Duodenal mucosa (tissue), 2 donors: ENCODE results near the gene GOLGA5.

Experiments
- H3K27ac ChIP-seq: one replicate; pipeline ENCODE4 v1.7.0; 2013; ENCODE audit warnings: low read depth, low read length
- H3K27me3 ChIP-seq, 2 donors: one replicate each; pipeline ENCODE4 v1.7.0; 2013; ENCODE audit warnings: low read length in 2 of 2, control low read depth in 1 of 2; ENCODE audit not compliant: insufficient read depth in 2 of 2, control insufficient read depth in 1 of 2
- H3K36me3 ChIP-seq, 2 donors: one replicate each; pipeline ENCODE4 v1.7.0; 2013; ENCODE audit warnings: low read length in 2 of 2, control low read depth in 1 of 2; ENCODE audit not compliant: insufficient read depth in 2 of 2, control insufficient read depth in 1 of 2
- H3K4me1 ChIP-seq, 2 donors: one replicate each; pipeline ENCODE4 v1.7.0; 2013; ENCODE audit warnings: low read length in 2 of 2, control low read depth in 1 of 2; ENCODE audit not compliant: insufficient read depth in 2 of 2, control insufficient read depth in 1 of 2
- H3K4me3 ChIP-seq, 2 donors: one replicate each; pipeline ENCODE4 v1.7.0; 2013; ENCODE audit warnings: low read length in 2 of 2, low read depth in 1 of 2
- H3K9ac ChIP-seq, 2 donors: one replicate each; pipeline ENCODE4 v1.7.0; 2013; ENCODE audit warnings: low read length in 2 of 2, low read depth in 1 of 2
- H3K9me3 ChIP-seq, 2 donors: one replicate each; pipeline ENCODE4 v1.7.0; 2013; ENCODE audit warnings: low read length in 2 of 2, control low read depth in 1 of 2; ENCODE audit not compliant: control insufficient read depth in 1 of 2

GOLGA5 gene

DNA sequence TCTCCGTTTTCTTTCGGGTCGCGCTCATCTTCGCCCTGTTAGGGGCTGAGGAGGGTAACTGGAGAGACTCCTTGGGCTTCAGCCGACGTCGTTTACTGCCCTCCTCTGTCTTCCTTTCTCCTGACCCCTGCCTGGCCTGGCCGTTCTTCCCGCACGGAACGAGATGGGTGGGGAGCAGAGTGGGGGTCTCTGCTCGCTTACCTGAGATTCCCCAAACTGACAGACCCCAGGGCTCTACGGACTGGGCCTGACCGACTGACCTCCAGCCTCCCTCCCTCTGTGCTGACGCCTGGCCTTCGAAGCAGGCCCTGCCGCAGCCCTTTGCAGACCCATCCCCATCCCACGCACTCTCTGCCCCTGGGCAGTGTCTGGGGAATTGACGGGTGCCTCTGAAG lies 439 bp downstream of the GOLGA5 start:
- Histone ChIP-seq H3K27ac (peak overlapping the region; percentile 87), H3K36me3 (peaks cover 5 to 20% of the 10 kb centered on the region in 2 donors), H3K4me1 (peaks cover 19% of the 10 kb centered on the region in 2 donors), H3K9ac (peak overlapping the region; percentile 80 to 98), H3K4me3 (peak overlapping the region; percentile 84 to 97), H3K27me3 (no peaks in the 10 kb centered on the region), H3K9me3 (peaks cover 2% of the 10 kb centered on the region in 2 donors)

DNA sequence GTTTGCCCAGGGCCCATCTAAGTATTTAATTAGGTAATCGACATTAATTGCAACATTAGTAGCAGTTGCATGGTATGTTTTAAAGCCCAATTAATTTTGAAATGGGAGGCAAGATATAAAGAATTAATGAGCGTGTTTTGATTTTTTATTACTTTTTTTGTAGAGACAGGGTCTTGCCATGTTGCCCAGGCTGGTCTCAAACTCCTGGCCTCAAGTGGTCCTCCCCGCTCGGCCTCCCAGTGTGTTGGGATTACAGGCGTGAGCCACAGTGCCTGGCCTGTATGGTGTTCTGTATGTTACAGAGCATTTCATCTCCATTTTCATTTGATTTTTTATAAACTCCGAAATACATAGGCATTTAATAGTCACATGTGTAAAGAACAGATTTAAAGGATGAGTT lies 856 bp downstream of the GOLGA5 start:
- Histone ChIP-seq H3K4me1 (peaks cover 19 to 20% of the 10 kb centered on the region in 2 donors), H3K27me3 (no peaks in the 10 kb centered on the region), H3K27ac (no peak overlapping the region), H3K9ac (peak overlapping the region; percentile 80 to 98), H3K36me3 (peaks cover 5 to 20% of the 10 kb centered on the region in 2 donors), H3K4me3 (peak overlapping the region; percentile 84 to 97), H3K9me3 (no peaks in the 10 kb centered on the region)

DNA sequence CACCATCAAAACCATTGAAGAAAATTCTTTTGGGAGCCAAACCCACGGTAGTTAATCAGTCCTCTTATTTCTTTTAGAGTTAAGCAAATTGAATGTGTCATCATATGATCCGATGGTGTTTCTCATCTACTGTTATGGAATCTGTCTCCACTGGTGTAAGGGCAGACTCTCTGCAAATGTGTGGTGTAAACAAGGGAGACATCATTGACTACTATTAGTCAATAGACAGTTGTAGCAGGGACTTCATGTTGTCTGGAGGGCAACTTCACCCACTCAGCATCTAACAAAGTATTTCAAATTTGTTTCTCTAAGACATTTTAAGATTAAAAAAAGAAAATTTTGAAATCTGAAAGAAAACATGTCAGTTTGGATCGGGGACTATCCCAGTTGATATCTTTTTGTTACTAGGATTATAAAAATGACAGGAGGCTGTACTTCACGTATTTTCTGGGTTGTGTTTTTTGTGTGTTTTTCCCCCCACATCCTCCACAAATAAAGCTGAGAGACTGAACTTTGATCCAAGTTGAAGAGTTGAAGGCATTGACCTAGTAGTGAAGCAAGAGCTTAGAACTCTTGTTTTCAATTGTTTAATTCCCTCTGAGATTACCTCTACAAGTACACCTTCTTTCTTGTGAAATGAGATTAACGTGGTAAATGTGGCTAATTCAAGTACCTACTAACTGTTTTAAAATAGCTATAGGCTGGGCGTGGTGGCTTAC lies 4.0 kb downstream of the GOLGA5 start:
- Histone ChIP-seq H3K4me3 (no peak overlapping the region), H3K4me1 (peaks cover 30 to 34% of the 10 kb centered on the region in 2 donors), H3K36me3 (peaks cover 5 to 22% of the 10 kb centered on the region in 2 donors), H3K9ac (no peak overlapping the region), H3K9me3 (no peaks in the 10 kb centered on the region), H3K27ac (no peak overlapping the region), H3K27me3 (no peaks in the 10 kb centered on the region)

DNA sequence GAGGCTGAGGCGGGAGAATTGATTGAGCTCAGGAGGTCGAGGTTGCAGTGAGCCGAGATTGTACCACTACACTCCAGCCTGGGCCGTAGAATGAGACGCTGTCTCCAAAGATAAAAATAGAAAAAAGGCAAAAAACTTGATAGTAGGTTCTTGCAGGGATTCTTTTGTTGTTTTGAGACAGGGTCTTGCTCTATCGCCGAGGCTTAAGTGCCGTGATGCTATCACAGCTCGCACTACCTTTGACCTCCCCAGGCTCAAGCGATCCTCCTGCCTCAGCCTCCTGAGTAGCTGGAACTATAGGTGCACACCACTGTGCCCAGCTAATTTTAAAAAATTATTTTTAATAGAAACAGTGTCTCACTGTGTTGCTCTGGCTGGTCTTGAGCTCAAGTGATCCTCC lies 4.7 kb downstream of the GOLGA5 start:
- Histone ChIP-seq H3K9me3 (no peaks in the 10 kb centered on the region), H3K9ac (no peak overlapping the region), H3K4me1 (peaks cover 24 to 29% of the 10 kb centered on the region in 2 donors), H3K27ac (no peak overlapping the region), H3K4me3 (no peak overlapping the region), H3K36me3 (peaks cover 5 to 25% of the 10 kb centered on the region in 2 donors), H3K27me3 (no peaks in the 10 kb centered on the region)

DNA sequence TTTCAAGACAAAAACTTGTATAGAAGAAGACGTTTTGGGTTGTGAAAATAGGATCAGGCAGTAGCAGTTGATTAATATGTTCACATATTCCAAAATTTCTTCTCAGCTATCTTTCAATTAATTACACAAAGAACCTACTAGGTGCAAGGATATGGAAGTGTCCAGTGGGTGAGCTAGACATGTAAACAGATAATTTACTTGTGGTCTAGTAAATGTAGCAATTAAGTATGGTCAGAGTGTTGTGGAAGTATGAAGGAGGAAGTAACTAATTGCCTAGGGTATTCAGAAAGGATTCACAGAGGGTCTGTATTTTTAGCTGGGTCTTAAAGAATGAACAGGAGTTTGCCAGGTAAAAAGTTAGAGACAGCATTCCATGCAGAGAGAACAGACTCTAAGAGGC lies 5.9 kb downstream of the GOLGA5 start:
- H3K4me3 ChIP-seq, result peak overlapping the region in 1 of 2 donors; percentile 21
- peaks cover 19 to 29% of the 10 kb centered on the region in 2 donors for H3K4me1 ChIP-seq

DNA sequence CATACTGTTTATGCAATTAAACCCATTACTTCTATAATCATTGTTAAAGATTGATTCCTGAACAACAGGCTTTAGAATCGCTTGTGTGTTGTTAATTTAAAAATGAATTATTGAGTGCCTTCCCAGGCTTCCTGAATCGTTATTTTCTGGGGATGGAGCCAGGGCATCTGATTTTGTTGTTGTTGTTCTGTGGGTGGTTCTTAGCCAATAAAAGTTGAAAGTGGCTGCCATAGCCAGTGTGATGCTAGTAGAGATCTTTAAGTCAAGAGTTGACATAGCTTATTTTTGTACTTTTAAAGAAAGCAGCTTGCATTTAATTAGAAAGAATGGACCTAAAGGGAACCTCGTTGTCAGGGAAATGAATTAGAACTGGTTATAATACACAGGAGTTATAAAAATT lies 6.4 kb downstream of the GOLGA5 start:
- Histone ChIP-seq H3K27me3 (no peaks in the 10 kb centered on the region), H3K36me3 (peaks cover 5 to 25% of the 10 kb centered on the region in 2 donors), H3K9ac (no peak overlapping the region), H3K4me1 (peaks cover 14 to 25% of the 10 kb centered on the region in 2 donors), H3K9me3 (no peaks in the 10 kb centered on the region), H3K4me3 (peak overlapping the region in 1 of 2 donors; percentile 21), H3K27ac (no peak overlapping the region)

More for the DNA sequence above, 5.9 kb downstream of the GOLGA5 start:
- peaks cover 5 to 25% of the 10 kb centered on the region in 2 donors for H3K36me3 ChIP-seq
- H3K27ac ChIP-seq, result no peak overlapping the region
- no peak overlapping the region for H3K9ac ChIP-seq
- no peaks in the 10 kb centered on the region for H3K9me3 ChIP-seq
- no peaks in the 10 kb centered on the region for H3K27me3 ChIP-seq

DNA sequence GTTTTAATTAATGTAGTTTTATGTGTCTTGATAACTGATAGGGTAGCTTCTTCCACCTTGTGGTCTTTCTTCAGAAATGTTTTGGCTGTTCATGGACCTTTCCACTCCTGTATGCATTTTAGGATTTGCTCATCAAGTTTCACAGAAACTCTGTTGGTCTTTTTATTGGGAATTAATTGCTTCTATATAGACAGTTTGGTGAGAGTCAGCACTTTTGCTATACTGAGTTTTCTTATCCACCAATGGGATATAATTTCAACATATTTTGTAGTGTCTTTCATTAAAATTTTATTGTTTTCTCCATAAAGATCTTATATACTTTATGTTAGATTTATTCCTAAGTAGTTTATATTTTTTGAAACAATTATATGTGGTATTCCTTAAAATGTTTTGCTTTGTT lies 7.8 kb downstream of the GOLGA5 start:
- H3K27me3 ChIP-seq, result no peaks in the 10 kb centered on the region
- peaks cover 11 to 18% of the 10 kb centered on the region in 2 donors for H3K4me1 ChIP-seq
- H3K9me3 ChIP-seq, result no peaks in the 10 kb centered on the region
- H3K36me3 ChIP-seq, result peaks cover 8 to 30% of the 10 kb centered on the region in 2 donors
- H3K27ac ChIP-seq, result no peak overlapping the region
- H3K4me3 ChIP-seq, result no peak overlapping the region
- no peak overlapping the region for H3K9ac ChIP-seq

DNA sequence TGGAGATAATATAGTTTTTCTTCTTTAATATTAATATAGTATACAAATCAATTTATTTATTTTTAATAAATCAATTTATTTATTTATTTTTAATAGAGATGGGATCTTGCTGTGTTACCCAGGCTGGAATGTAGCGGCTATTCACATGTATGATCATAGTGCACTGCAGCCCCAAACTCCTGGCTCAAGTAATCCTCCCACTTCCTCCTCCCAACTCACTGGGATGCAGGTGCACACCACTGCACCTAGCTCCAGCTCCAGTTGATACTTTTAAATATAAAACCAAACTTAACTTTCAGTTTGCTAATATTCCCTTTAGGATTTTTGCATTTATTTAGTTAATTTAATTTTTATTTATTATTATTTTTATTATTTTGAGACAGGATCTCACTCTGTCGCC lies 8.6 kb downstream of the GOLGA5 start:
- H3K4me1 ChIP-seq, result peaks cover 11 to 18% of the 10 kb centered on the region in 2 donors
- no peak overlapping the region for H3K9ac ChIP-seq
- H3K9me3 ChIP-seq, result no peaks in the 10 kb centered on the region
- no peaks in the 10 kb centered on the region for H3K27me3 ChIP-seq
- H3K27ac ChIP-seq, result no peak overlapping the region
- H3K4me3 ChIP-seq, result no peak overlapping the region
- peaks cover 12 to 30% of the 10 kb centered on the region in 2 donors for H3K36me3 ChIP-seq

DNA sequence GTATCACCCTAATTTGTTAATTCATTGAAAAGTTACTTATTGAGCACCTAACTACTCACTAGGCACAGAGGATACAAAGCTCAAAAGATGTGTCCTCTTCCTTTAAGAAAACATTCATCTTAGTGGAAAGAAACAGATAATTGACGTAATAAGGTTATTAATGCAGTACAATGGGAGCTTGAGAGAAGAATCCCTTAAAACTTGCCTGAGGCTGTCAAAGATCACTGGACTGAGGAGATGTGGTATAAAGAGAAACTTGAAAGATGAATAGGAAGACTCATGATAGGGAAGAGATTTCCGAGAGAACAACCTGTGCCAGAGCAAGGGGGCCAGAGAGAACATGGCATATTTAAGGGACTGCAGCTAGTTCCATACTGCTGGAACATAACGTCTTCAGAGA lies 19.1 kb downstream of the GOLGA5 start:
- Histone ChIP-seq H3K9ac (no peak overlapping the region), H3K27me3 (no peaks in the 10 kb centered on the region), H3K36me3 (peaks cover 45 to 91% of the 10 kb centered on the region in 2 donors), H3K27ac (no peak overlapping the region), H3K4me3 (no peak overlapping the region), H3K9me3 (no peaks in the 10 kb centered on the region), H3K4me1 (no peaks in the 10 kb centered on the region)

DNA sequence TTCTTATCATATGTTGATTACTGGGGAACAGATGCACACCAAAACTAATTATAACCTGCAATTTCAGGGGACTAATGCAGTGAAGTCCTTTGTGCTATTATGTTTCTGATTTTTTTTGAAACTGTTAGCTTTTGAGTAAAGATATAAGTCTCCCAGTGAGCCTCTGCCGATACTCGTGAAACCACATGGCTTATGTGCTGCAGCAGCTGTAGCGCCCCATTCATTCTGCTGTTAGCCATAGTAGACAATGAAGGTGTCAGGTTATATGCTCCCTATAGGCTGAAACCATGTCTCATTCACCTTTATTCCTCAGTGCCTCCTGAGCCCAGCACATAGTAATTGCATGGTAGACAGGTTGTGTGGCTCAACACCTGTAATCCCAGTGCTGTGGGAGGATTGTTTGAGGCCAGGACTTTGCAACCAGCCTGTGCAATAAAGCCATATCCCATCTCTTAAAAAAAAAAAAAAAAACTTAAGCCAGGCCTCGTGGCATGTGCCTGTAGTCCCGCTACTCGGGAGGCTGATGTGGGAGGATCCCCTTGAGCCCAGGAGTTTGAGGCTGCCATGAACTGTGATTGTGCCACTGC lies 25.0 kb downstream of the GOLGA5 start:
- peaks cover 43 to 86% of the 10 kb centered on the region in 2 donors for H3K36me3 ChIP-seq
- no peak overlapping the region for H3K9ac ChIP-seq
- H3K27me3 ChIP-seq, result no peaks in the 10 kb centered on the region
- H3K9me3 ChIP-seq, result no peaks in the 10 kb centered on the region
- H3K4me1 ChIP-seq, result no peaks in the 10 kb centered on the region
- no peak overlapping the region for H3K27ac ChIP-seq
- H3K4me3 ChIP-seq, result no peak overlapping the region
